Naive B cell (primary cell): Measurements from ENCODE around the gene TMEM212. TPM values are rescaled to one million over a fixed set of nuclear protein-coding genes. Genes with fewer than 3 reads are reported as not detected.
A peak's percentile ranks its signal among the peaks of the same experiment; 100 is the strongest.
"Not testable (repeated sequence)": the region's sequence is repeated elsewhere in the genome, so short reads cannot be mapped to it uniquely, and the experiment has no call there.

Experiments
- ATAC-seq, 2 donors: fragments of 150-1000 bp; cut with Tn5 transposase; 2 replicates each; pipeline ENCODE4 v1.10.0; 2021; ENCODE audit warnings: low read depth in 2 of 2, mild to moderate bottlenecking in 2 of 2, moderate library complexity in 2 of 2
- DNase-seq: peaks from one replicate; pipeline ENCODE4 v3.0.0; 2022
- H3K27ac Mint-ChIP-seq, 6 donors: one replicate each; pipeline ENCODE4 v1.8.0; 2020 to 2022; ENCODE audit warnings: mild to moderate bottlenecking in 6 of 6, mixed read lengths in 6 of 6, moderate library complexity in 5 of 6, inconsistent platforms in 2 of 6
- H3K27me3 Mint-ChIP-seq, 3 donors: one replicate each; pipeline ENCODE4 v1.8.0; 2021 to 2022; ENCODE audit warnings: mixed read lengths in 3 of 3, mild to moderate bottlenecking in 1 of 3
- H3K36me3 Mint-ChIP-seq, 2 donors: one replicate each; pipeline ENCODE4 v1.8.0; 2020 to 2022; ENCODE audit warnings: mixed read lengths in 2 of 2, inconsistent platforms in 1 of 2, mild to moderate bottlenecking in 1 of 2
- H3K4me1 Mint-ChIP-seq, 3 donors: one replicate each; pipeline ENCODE4 v1.8.0; 2020 to 2022; ENCODE audit warnings: mixed read lengths in 3 of 3, inconsistent platforms in 1 of 3, mild to moderate bottlenecking in 1 of 3, moderate library complexity in 1 of 3
- H3K4me3 Mint-ChIP-seq, 8 donors: one replicate each; pipeline ENCODE4 v1.8.0; 2020 to 2022; ENCODE audit warnings: mild to moderate bottlenecking in 8 of 8, mixed read lengths in 8 of 8, moderate library complexity in 8 of 8, inconsistent platforms in 2 of 8
- H3K9me3 Mint-ChIP-seq, 7 donors: one replicate each; pipeline ENCODE4 v1.8.0; 2020 to 2022; ENCODE audit warnings: mixed read lengths in 7 of 7, mild to moderate bottlenecking in 5 of 7, inconsistent platforms in 2 of 7, moderate library complexity in 1 of 7
- polyA plus RNA-seq, 6 donors: library from polyadenylated mRNA; unstranded; fragments of 300-500 nt; fragmentation: Illumina TruSeq; gene quantifications; one replicate each; pipeline ENCODE4 v1.2.3, GENCODE V29; 2021; ENCODE audit warnings: low read depth in 6 of 6

Gene TMEM212
- polyA plus RNA-seq, 6 donors from 2014 or later, result not detected

- Mint-ChIP-seq H3K4me3 (no peak overlapping the region), H3K4me1 (peaks cover 9 to 15% (median 10%) of the 10 kb centered on the region in 3 donors), H3K36me3 (peaks cover 4 to 13% of the 10 kb centered on the region in 2 donors), H3K27ac (no peak overlapping the region), H3K27me3 (peaks cover 34 to 48% (median 42%) of the 10 kb centered on the region in 3 donors), H3K9me3 (peaks cover 0 to 3% (median 0%) of the 10 kb centered on the region in 7 donors)
- DNase-seq, result no peak
- no peak for ATAC-seq
Measured at GRCh38 chr3:171807806-171808205, 35.3 kb upstream of the TMEM212 start.

GRCh38 chr3:171809611-171809860 is 33.6 kb upstream of the TMEM212 start:
- no peak for DNase-seq
- Mint-ChIP-seq H3K27ac (no peak overlapping the region), H3K36me3 (peaks cover 4 to 13% of the 10 kb centered on the region in 2 donors), H3K4me1 (peaks cover 9 to 15% (median 10%) of the 10 kb centered on the region in 3 donors), H3K9me3 (peaks cover 0 to 5% (median 1%) of the 10 kb centered on the region in 7 donors), H3K4me3 (peak overlapping the region; percentile 6 to 84 (median 74)), H3K27me3 (peaks cover 44 to 56% (median 51%) of the 10 kb centered on the region in 3 donors)
- ATAC-seq, result no peak

DNA sequence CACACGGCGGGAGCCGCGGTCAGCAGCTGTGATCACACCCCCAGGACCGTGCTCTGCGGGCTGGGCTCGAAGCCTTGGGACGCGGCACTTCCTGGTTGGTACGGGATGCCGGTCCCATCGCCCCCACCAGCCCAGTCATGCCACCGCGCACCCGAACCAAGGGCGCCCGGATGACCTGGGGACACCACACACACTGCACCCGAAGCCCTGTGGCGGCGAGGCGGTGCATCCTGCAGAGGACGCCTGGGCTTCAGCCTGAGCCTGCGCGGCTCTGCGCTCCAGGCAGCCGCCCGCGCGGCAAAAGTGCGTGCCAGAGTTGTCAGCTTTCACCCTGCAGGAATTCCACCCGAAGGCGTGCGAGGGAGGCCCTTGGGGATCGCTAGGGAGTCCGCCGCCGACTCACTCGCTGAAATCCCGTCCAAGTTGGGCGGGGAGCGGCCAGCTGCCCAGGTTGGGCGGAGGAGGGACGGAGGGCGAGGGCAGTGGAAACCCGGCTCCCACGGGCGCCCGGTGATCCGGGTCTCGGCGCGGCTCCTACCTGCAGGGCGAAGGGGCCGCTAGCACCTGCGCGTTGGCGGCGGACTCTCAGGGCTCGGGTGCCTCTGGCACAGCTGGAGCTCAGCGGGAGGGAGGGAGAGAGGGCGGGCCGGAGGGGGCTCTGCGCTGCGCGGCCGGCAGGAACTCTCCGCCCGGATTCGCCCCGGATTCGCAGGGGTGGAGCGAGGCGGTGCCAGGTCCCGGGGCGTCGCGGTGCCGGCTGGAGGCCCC is 33.1 kb upstream of the TMEM212 start, which contains the start of gene PLD1:
Gene PLD1 (minus strand): TSS at position 623 of the 768 bp plus-strand sequence. CDS start 72,432 bp downstream, outside the sequence.
- ATAC-seq, result peak; percentile 30 to 42
- peaks cover 9 to 15% (median 10%) of the 10 kb centered on the region in 3 donors for H3K4me1 Mint-ChIP-seq
- H3K27me3 Mint-ChIP-seq, result peaks cover 44 to 51% (median 51%) of the 10 kb centered on the region in 3 donors
- no peak for DNase-seq
- H3K9me3 Mint-ChIP-seq, result peaks cover 0 to 6% (median 1%) of the 10 kb centered on the region in 7 donors
- H3K4me3 Mint-ChIP-seq, result peak within 1 kb of the TSS; percentile 49 to 84 (median 74)
- H3K36me3 Mint-ChIP-seq, result peaks cover 4 to 13% of the 10 kb centered on the region in 2 donors
- no peak within 1 kb of the TSS for H3K27ac Mint-ChIP-seq

DNA sequence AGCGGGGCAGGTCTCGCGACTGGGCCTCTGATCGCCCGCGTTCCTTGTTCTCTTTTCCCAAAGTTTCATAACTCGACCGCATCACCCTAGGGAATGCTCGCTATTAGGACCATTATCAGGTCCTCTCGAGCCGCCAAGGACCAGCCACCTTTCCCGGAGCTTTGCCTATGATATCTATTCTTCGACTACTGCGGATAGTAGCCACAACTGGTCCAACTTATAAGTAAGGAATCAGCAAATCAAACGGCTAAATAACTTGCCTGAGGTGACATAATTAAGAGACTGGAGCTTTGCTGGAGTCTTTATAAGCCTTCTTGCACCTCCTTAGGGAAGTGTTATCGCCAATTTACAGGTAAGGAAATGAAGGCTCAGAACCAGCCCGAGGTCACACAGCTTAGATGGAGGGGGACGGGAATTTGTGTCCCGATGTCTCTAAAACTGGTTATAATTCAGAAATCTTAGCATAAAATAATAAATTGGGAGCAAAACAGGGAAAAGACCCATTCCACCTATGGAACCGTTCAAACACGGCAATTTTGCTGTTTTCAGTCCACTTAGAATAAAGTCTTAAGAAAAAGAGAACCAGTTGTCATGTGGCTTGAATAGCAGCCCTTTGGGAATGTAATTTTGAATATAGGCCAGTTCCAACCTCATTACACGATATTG is 32.4 kb upstream of the TMEM212 start:
- H3K4me3 Mint-ChIP-seq, result peak overlapping the region; percentile 16 to 77 (median 60)
- peaks cover 9 to 15% (median 10%) of the 10 kb centered on the region in 3 donors for H3K4me1 Mint-ChIP-seq
- peaks cover 44 to 51% (median 50%) of the 10 kb centered on the region in 3 donors for H3K27me3 Mint-ChIP-seq
- no peak for ATAC-seq
- peaks cover 0 to 6% (median 1%) of the 10 kb centered on the region in 7 donors for H3K9me3 Mint-ChIP-seq
- DNase-seq, result no peak
- no peak overlapping the region for H3K27ac Mint-ChIP-seq
- peaks cover 4 to 13% of the 10 kb centered on the region in 2 donors for H3K36me3 Mint-ChIP-seq

DNA sequence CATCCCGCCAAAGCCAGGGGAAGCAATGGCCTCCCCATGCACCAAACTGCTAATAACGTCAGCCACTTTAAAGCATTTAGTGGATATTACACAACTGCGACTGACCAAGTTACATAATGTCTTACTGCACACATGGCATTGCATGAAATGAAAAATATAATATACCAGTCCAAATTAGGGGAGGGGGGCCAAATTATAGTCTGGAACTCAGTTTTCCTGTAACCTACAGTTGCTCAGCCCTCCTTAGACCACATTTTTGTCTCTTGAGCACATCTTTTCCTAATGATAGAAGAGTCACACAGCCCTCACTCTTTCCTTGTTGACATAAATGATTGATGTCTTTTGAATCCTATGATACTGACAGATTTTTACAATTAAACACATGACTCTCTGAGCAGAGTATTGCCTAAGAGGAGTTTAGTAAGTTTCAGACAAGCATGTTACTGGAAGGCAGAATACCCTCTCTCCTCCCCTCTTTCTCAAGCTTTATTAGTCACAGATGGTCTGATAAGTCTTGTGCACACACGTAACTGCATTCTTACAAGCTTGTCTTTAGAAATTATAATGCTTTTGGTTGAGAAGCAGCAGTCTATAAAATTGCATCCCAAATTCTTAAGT is 31.7 kb upstream of the TMEM212 start:
- H3K4me1 Mint-ChIP-seq, result peaks cover 9 to 15% (median 10%) of the 10 kb centered on the region in 3 donors
- H3K27me3 Mint-ChIP-seq, result peaks cover 44 to 51% (median 50%) of the 10 kb centered on the region in 3 donors
- DNase-seq, result no peak
- H3K9me3 Mint-ChIP-seq, result peaks cover 0 to 6% (median 1%) of the 10 kb centered on the region in 7 donors
- ATAC-seq, result no peak
- H3K4me3 Mint-ChIP-seq, result peak overlapping the region in 1 of 8 donors; percentile 25
- H3K36me3 Mint-ChIP-seq, result peaks cover 4 to 13% of the 10 kb centered on the region in 2 donors
- H3K27ac Mint-ChIP-seq, result no peak overlapping the region

DNA sequence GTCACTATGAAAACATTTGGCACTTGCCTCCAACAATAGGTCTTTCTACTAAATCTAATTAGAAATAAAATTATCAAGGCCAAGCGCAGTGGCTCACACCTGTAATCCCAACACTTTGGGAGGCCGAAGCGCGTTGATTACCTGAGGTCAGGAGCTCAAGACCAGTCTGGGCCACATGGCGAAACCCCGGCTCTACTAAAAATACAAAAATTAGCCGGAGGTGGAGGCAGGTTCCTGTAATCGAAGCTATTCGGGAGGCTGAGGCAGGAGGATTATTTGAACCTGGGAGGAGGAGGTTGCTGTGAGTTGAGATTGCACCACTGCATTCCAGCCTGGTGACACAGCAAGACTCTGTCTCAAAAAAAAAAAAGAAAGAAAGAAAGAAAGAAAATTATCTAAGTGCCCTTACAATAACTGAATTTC is 31.2 kb upstream of the TMEM212 start:
- Mint-ChIP-seq H3K4me3 (no peak overlapping the region), H3K27ac (no peak overlapping the region), H3K4me1 (peaks cover 9 to 15% (median 10%) of the 10 kb centered on the region in 3 donors), H3K27me3 (peaks cover 39 to 50% (median 49%) of the 10 kb centered on the region in 3 donors), H3K9me3 (peaks cover 0 to 6% (median 1%) of the 10 kb centered on the region in 7 donors), H3K36me3 (peaks cover 4 to 13% of the 10 kb centered on the region in 2 donors)
- DNase-seq (no peak), ATAC-seq (no peak)

- H3K27me3 Mint-ChIP-seq, result peaks cover 32 to 42% (median 41%) of the 10 kb centered on the region in 3 donors
- no peak overlapping the region for H3K4me3 Mint-ChIP-seq
- ATAC-seq, result no peak
- DNase-seq, result no peak
- H3K27ac Mint-ChIP-seq, result no peak overlapping the region
- H3K36me3 Mint-ChIP-seq, result peaks cover 4 to 9% of the 10 kb centered on the region in 2 donors
- peaks cover 9 to 15% (median 10%) of the 10 kb centered on the region in 3 donors for H3K4me1 Mint-ChIP-seq
- H3K9me3 Mint-ChIP-seq, result peaks cover 0 to 6% (median 1%) of the 10 kb centered on the region in 7 donors
Measured at GRCh38 chr3:171812811-171813210, 30.3 kb upstream of the TMEM212 start.

- Mint-ChIP-seq H3K27ac (no peak overlapping the region), H3K27me3 (peaks cover 30 to 40% (median 37%) of the 10 kb centered on the region in 3 donors), H3K4me3 (no peak overlapping the region), H3K4me1 (peaks cover 9 to 15% (median 10%) of the 10 kb centered on the region in 3 donors), H3K36me3 (peaks cover 4 to 7% of the 10 kb centered on the region in 2 donors), H3K9me3 (peaks cover 0 to 9% (median 0%) of the 10 kb centered on the region in 7 donors)
- no peak for ATAC-seq
- DNase-seq, result no peak
Measured at GRCh38 chr3:171813278-171813896, 29.8 kb upstream of the TMEM212 start.

GRCh38 chr3:171813897-171814460 is 29.2 kb upstream of the TMEM212 start:
- no peak for ATAC-seq
- peaks cover 0 to 9% (median 0%) of the 10 kb centered on the region in 7 donors for H3K9me3 Mint-ChIP-seq
- H3K4me3 Mint-ChIP-seq, result no peak overlapping the region
- peaks cover 29 to 37% (median 36%) of the 10 kb centered on the region in 3 donors for H3K27me3 Mint-ChIP-seq
- peaks cover 4 to 7% of the 10 kb centered on the region in 2 donors for H3K36me3 Mint-ChIP-seq
- no peak overlapping the region for H3K27ac Mint-ChIP-seq
- no peak for DNase-seq
- peaks cover 9 to 14% (median 10%) of the 10 kb centered on the region in 3 donors for H3K4me1 Mint-ChIP-seq

GRCh38 chr3:171814662-171815061 is 28.5 kb upstream of the TMEM212 start:
- H3K27ac Mint-ChIP-seq, result not testable (repeated sequence)

GRCh38 chr3:171815973-171816595 is 27.1 kb upstream of the TMEM212 start:
- no peaks in the 10 kb centered on the region for H3K36me3 Mint-ChIP-seq
- H3K27me3 Mint-ChIP-seq, result peaks cover 18 to 21% (median 20%) of the 10 kb centered on the region in 3 donors
- H3K9me3 Mint-ChIP-seq, result peaks cover 0 to 9% (median 0%) of the 10 kb centered on the region in 7 donors
- no peak for ATAC-seq
- DNase-seq, result no peak
- H3K4me3 Mint-ChIP-seq, result no peak overlapping the region
- no peaks in the 10 kb centered on the region for H3K4me1 Mint-ChIP-seq
- H3K27ac Mint-ChIP-seq, result no peak overlapping the region

More at GRCh38 chr3:171814662-171815061, 28.5 kb upstream of the TMEM212 start:
- H3K9me3 Mint-ChIP-seq, H3K4me1 Mint-ChIP-seq, H3K36me3 Mint-ChIP-seq, ATAC-seq, H3K4me3 Mint-ChIP-seq, DNase-seq: not testable (repeated sequence)
- peaks cover 27 to 30% (median 29%) of the 10 kb centered on the region in 3 donors for H3K27me3 Mint-ChIP-seq

GRCh38 chr3:171817074-171817800 is 25.9 kb upstream of the TMEM212 start:
- H3K4me1 Mint-ChIP-seq, result no peaks in the 10 kb centered on the region
- DNase-seq, result no peak

More at GRCh38 chr3:171817074-171817800, 25.9 kb upstream of the TMEM212 start:
- Mint-ChIP-seq H3K4me3 (no peak overlapping the region), H3K9me3 (peaks cover 0 to 9% (median 0%) of the 10 kb centered on the region in 7 donors), H3K27ac (no peak overlapping the region), H3K27me3 (peaks cover 9 to 15% (median 11%) of the 10 kb centered on the region in 3 donors), H3K36me3 (no peaks in the 10 kb centered on the region)
- ATAC-seq, result no peak
